A673 (cell line): ENCODE data around the gene CKMT1B. TPM values are rescaled to one million over a fixed set of nuclear protein-coding genes. Genes with fewer than 3 reads are reported as not detected.
"Not testable (repeated sequence)": the region's sequence is repeated elsewhere in the genome, so short reads cannot be mapped to it uniquely, and the experiment has no call there.

Source experiments
- BruUV-seq: library from RNA; stranded (reverse); fragments of 400-500 nt; replicated peaks from 2 replicates; lab custom pipeline; 2021; lab: Mats Ljungman, UMichigan
- CTCF ChIA-PET: fragments of 300-600 bp; sonication (Branson Sonifier 250); formaldehyde crosslinking; loops from one replicate; lab custom pipeline; 2022; ENCODE audit warnings: antibody characterized with exemption; lab: Charles Lee
- POLR2A ChIA-PET: fragments of 300-600 bp; sonication (Branson Sonifier 250); formaldehyde crosslinking; loops from one replicate; lab custom pipeline; 2022; ENCODE audit warnings: antibody characterized with exemption; ENCODE audit not compliant: low non-redundant PET; lab: Charles Lee
- DNase-seq: peaks from one replicate; pipeline ENCODE4 v3.0.0-alpha.2; 2015; ENCODE audit warnings: low spot score
- H3K27ac ChIP-seq: fragments of 200-600 bp; sonication (generic); 2 replicates; pipeline ENCODE4 v1.5.1; 2016; ENCODE audit warnings: mixed run types, low read depth, mild to moderate bottlenecking, mixed read lengths, antibody characterized with exemption, low read length; ENCODE audit not compliant: poor library complexity, severe bottlenecking
- H3K27me3 ChIP-seq: fragments of 200-600 bp; sonication (generic); replicated peaks from 2 replicates; pipeline ENCODE4 v1.6.1; 2017; ENCODE audit warnings: mixed run types, low read depth, mild to moderate bottlenecking, mixed read lengths, antibody characterized with exemption, low read length; ENCODE audit not compliant: insufficient read depth, poor library complexity
- H3K36me3 ChIP-seq: fragments of 200-600 bp; sonication (generic); 2 replicates; pipeline ENCODE4 v1.6.1; 2016; ENCODE audit warnings: mixed run types, mild to moderate bottlenecking, mixed read lengths, antibody characterized with exemption, low read length; ENCODE audit not compliant: insufficient read depth, poor library complexity, severe bottlenecking
- H3K4me1 ChIP-seq: fragments of 200-600 bp; sonication (generic); 2 replicates; pipeline ENCODE4 v1.6.1; 2017; ENCODE audit warnings: mixed run types, mild to moderate bottlenecking, mixed read lengths, antibody characterized with exemption, low read length; ENCODE audit not compliant: insufficient read depth, poor library complexity, severe bottlenecking
- H3K4me3 ChIP-seq: fragments of 200-600 bp; sonication (generic); 2 replicates; pipeline ENCODE4 v1.5.1; 2016; ENCODE audit warnings: low read depth, mixed run types, mild to moderate bottlenecking, mixed read lengths, low read length; ENCODE audit not compliant: poor library complexity, severe bottlenecking
- H3K9me3 ChIP-seq: fragments of 200-600 bp; sonication (generic); 2 replicates; pipeline ENCODE4 v1.6.1; 2016; ENCODE audit warnings: mixed run types, low read depth, mild to moderate bottlenecking, mixed read lengths, antibody characterized with exemption, low read length; ENCODE audit not compliant: poor library complexity, severe bottlenecking
- CTCF ChIP-seq: fragments of 300-800, 200-600 bp; sonication (generic); conservative IDR thresholded peaks from 2 replicates; pipeline ENCODE4 v1.5.1; 2017; ENCODE audit warnings: low read depth, mild to moderate bottlenecking, antibody characterized with exemption, low read length, moderate library complexity, mixed read lengths
- EZH2 ChIP-seq: fragments of 200-600 bp; sonication (generic); IDR thresholded peaks from 2 replicates; pipeline ENCODE4 v1.6.1; 2017; ENCODE audit warnings: borderline replicate concordance, low read depth, mild to moderate bottlenecking, mixed read lengths, antibody characterized with exemption, low read length; ENCODE audit not compliant: poor library complexity, severe bottlenecking
- intact Hi-C: fragments of 100-400 bp; cut with micrococcal nuclease; formaldehyde crosslinking; loops from one replicate; pipeline ENCODE4 v1.10.0; 2022; ENCODE audit not compliant: unreplicated experiment
- total RNA-seq: library from RNA; stranded (reverse); gene quantifications from 2 replicates; pipeline ENCODE4 v1.2.3, GENCODE V29; 2021

CKMT1B gene
- total RNA-seq, 1 experiment from 2014 or later: 1.1 TPM

- Histone ChIP-seq H3K27me3 (no peaks in the 10 kb centered on the region), H3K9me3 (no peaks in the 10 kb centered on the region), H3K4me3 (no peak overlapping the region), H3K27ac (no peak overlapping the region), H3K36me3 (no peaks in the 10 kb centered on the region), H3K4me1 (no peaks in the 10 kb centered on the region)
- TF ChIP-seq CTCF (no peak), EZH2 (no peak)
- intact Hi-C loops: no loop called here
- ChIA-PET CTCF (no interaction called here), POLR2A (no interaction called here)
- no TSS peak for BruUV-seq
- DNase-seq: no peak
Measured at GRCh38 chr15:43552986-43553385, 40.8 kb upstream of the CKMT1B start.

DNA sequence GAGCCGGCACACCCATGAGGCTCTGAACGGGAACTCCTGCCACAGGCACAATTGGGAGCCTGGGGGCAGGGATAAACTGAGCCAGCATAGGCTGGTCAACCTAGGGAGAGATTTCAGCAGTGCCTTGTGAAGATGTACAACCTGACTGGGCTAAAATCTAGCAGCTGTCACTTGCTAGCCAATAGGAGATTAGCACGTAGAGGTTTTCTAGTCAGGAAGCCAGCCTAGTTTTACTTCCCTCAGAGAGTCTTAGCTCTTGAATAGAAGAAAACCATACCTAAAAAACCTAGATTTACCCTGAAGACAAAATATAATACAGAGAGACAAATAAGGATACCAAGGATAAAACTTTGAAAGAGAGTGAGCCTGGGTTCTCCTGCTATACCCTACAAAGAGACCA lies 31.1 kb upstream of the CKMT1B start:
- intact Hi-C loops, H3K27me3 ChIP-seq, POLR2A ChIA-PET, H3K27ac ChIP-seq, DNase-seq, H3K36me3 ChIP-seq, H3K4me3 ChIP-seq, H3K9me3 ChIP-seq, CTCF ChIA-PET, BruUV-seq, H3K4me1 ChIP-seq: not testable (repeated sequence)

DNA sequence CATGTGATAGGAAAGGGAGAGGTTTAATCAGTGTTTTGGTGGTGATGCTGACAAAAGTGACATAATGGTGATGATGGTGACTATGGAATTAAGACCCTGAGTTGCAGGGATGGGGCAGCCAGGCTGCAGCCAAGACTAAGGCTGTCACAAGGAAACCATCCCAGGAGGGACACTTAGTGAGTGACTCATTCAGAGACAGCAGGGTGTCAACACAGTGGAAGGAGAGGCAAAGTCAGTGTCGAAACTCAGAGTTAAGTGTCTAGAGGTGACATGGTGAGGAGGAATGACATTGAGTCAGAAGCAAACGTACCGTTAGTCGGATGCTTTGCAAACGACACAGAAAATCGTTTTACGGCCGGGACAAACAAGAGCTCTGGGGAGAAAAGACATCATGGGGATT lies 30.0 kb upstream of the CKMT1B start:
- CTCF ChIA-PET, intact Hi-C loops, POLR2A ChIA-PET, BruUV-seq, H3K36me3 ChIP-seq, H3K4me3 ChIP-seq, H3K4me1 ChIP-seq, H3K27ac ChIP-seq, H3K9me3 ChIP-seq, H3K27me3 ChIP-seq, DNase-seq: not testable (repeated sequence)

DNA sequence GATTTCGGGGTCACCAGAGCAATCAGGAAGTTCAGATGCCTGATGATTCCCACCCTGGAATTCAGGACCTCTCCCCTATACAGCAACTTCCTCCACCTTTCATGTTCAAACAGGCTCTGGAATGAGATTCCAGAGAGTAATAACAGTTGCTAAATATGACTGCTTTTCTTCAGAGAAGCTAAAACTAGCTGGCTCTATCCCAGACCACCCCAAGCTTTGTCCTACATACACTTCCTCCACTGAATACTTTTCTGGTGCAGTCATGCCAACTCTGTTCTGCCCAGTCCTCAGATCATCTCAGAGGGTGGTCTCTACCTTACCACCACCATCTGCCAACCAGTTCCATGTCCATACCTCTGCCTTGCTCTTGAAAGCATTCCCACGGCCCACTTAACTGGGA lies 27.2 kb upstream of the CKMT1B start:
- CTCF ChIA-PET, BruUV-seq, H3K9me3 ChIP-seq: not testable (repeated sequence)

GRCh38 chr15:43574607-43575006 lies 19.2 kb upstream of the CKMT1B start:
- H3K4me3 ChIP-seq, DNase-seq, H3K36me3 ChIP-seq, CTCF ChIA-PET, H3K9me3 ChIP-seq, POLR2A ChIA-PET, intact Hi-C loops, H3K27ac ChIP-seq, BruUV-seq, H3K27me3 ChIP-seq, H3K4me1 ChIP-seq: not testable (repeated sequence)

More for the DNA sequence above, 27.2 kb upstream of the CKMT1B start:
- H3K36me3 ChIP-seq, intact Hi-C loops, H3K4me1 ChIP-seq, H3K4me3 ChIP-seq, POLR2A ChIA-PET, H3K27me3 ChIP-seq, DNase-seq, H3K27ac ChIP-seq: not testable (repeated sequence)

GRCh38 chr15:43589778-43590466 lies 3.9 kb upstream of the CKMT1B start, which contains the start of gene PPIP5K1:
Gene PPIP5K1, minus strand, starts transcription at chr15:43590208. Its CDS starts 5,704 bp downstream, at chr15:43584504.
- H3K27ac ChIP-seq, H3K27me3 ChIP-seq, CTCF ChIA-PET, BruUV-seq, H3K4me1 ChIP-seq, POLR2A ChIA-PET, DNase-seq, H3K9me3 ChIP-seq, H3K36me3 ChIP-seq, H3K4me3 ChIP-seq, intact Hi-C loops: not testable (repeated sequence)

DNA sequence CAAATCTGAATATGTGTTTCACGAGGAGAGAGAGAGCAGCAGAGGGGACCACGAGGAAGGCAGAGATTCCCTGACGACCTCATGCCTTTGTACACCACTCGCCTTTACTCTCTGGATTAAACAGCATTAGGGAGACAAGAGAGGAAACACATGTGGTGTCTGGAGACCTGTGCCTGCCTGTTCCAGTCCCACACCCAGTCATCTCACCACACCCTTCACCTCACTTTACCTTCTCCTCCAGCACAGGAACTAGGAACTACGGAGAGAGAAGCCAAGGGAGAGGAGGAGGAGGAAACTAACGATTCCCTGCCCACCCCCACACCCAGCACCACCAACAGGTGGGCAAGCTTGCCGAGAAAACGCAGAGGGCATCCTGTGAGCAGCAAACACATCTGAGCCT lies 986 bp upstream of the CKMT1B start:
- BruUV-seq: not testable (repeated sequence)

More for the DNA sequence above, 986 bp upstream of the CKMT1B start:
- H3K36me3 ChIP-seq, H3K27me3 ChIP-seq, intact Hi-C loops, H3K27ac ChIP-seq, POLR2A ChIA-PET, CTCF ChIA-PET, H3K4me3 ChIP-seq, H3K4me1 ChIP-seq, DNase-seq, H3K9me3 ChIP-seq: not testable (repeated sequence)
